H1 (cell line): Measurements from ENCODE around the gene DCP1B. TPM values are rescaled to one million over a fixed set of nuclear protein-coding genes. Genes with fewer than 3 reads are reported as not detected.

ENCODE experiments used
- CTCF ChIA-PET: fragments of 300-600 bp; sonication (Branson Sonifier 250); formaldehyde crosslinking; loops from one replicate; lab custom pipeline; 2021; ENCODE audit not compliant: partially characterized antibody; lab: Charles Lee
- POLR2A ChIA-PET: fragments of 300-600 bp; sonication (Branson Sonifier 250); formaldehyde crosslinking; loops from one replicate; lab custom pipeline; 2021; ENCODE audit warnings: inconsistent platforms; ENCODE audit not compliant: partially characterized antibody; lab: Charles Lee
- DNase-seq, 2 experiments: peaks; one replicate each; pipeline versions ENCODE4 v3.0.0 to v3.0.0-alpha.2; 2010 to 2022; ENCODE audit warnings: low spot score in 2 of 2, low read depth in 1 of 2, mixed read lengths in 1 of 2
- FAIRE-seq: peaks from 2 replicates; lab custom pipeline; 2011; peaks lifted over from hg19 to GRCh38; lab: Jason Lieb, UNC
- H2AFZ ChIP-seq: 2 replicates; pipeline ENCODE4 v1.8.1; 2012; ENCODE audit warnings: low read length, inconsistent platforms
- H2AK5ac ChIP-seq: 2 replicates; pipeline ENCODE4 v1.6.1; 2013; ENCODE audit warnings: low read depth, low read length
- H2BK120ac ChIP-seq: replicated peaks from 2 replicates; pipeline ENCODE3; 2013; ENCODE audit warnings: low read depth, low read length, inconsistent platforms
- H2BK12ac ChIP-seq: 2 replicates; pipeline ENCODE4 v1.6.1; 2013; ENCODE audit warnings: low read depth, low read length
- H2BK15ac ChIP-seq: 2 replicates; pipeline ENCODE4 v1.6.1; 2013; ENCODE audit warnings: low read length
- H2BK20ac ChIP-seq: 2 replicates; pipeline ENCODE4 v1.6.1; 2013; ENCODE audit warnings: low read length
- H2BK5ac ChIP-seq: 2 replicates; pipeline ENCODE4 v1.6.1; 2013; ENCODE audit warnings: low read depth, low read length
- H3K14ac ChIP-seq: 2 replicates; pipeline ENCODE4 v1.6.1; 2013; ENCODE audit warnings: inconsistent platforms; ENCODE audit not compliant: insufficient read length
- H3K18ac ChIP-seq: 2 replicates; pipeline ENCODE4 v1.6.1; 2013; ENCODE audit warnings: low read length; ENCODE audit errors: extremely low read depth
- H3K23ac ChIP-seq: 2 replicates; pipeline ENCODE4 v1.6.1; 2013; ENCODE audit warnings: inconsistent platforms; ENCODE audit not compliant: insufficient read length
- H3K23me2 ChIP-seq: 2 replicates; pipeline ENCODE4 v1.6.1; 2013; ENCODE audit warnings: low read depth, low read length
- H3K27ac ChIP-seq: 2 replicates; pipeline ENCODE4 v1.6.1; 2011; ENCODE audit warnings: low read depth, low read length, inconsistent platforms
- H3K27me3 ChIP-seq, 4 experiments: replicated peaks in 1 of 4; 1 replicate in 1 of 4; 2 replicates in 3 of 4; pipeline versions ENCODE4 v1.6.1 to v1.8.1; 2011 to 2013; ENCODE audit warnings: low read length in 3 of 4, mild to moderate bottlenecking in 3 of 4, inconsistent platforms in 2 of 4, mixed read lengths in 2 of 4, moderate library complexity in 1 of 4; ENCODE audit not compliant: control insufficient read depth in 3 of 4, insufficient read depth in 3 of 4; ENCODE audit errors: extremely low read depth in 1 of 4
- H3K36me3 ChIP-seq, 4 experiments: 2 replicates each; pipeline versions ENCODE4 v1.6.1 to v1.8.1; 2011 to 2013; ENCODE audit warnings: mild to moderate bottlenecking in 4 of 4, low read length in 3 of 4, moderate library complexity in 2 of 4, control low read depth in 1 of 4, inconsistent platforms in 1 of 4; ENCODE audit not compliant: insufficient read depth in 4 of 4, control insufficient read depth in 2 of 4
- H3K4ac ChIP-seq: replicated peaks from 2 replicates; pipeline ENCODE3; 2013; ENCODE audit warnings: low read length, low read depth, mixed read lengths, inconsistent platforms; ENCODE audit not compliant: insufficient read length
- H3K4me1 ChIP-seq, 4 experiments: replicated peaks in 1 of 4; 1 replicate in 1 of 4; 2 replicates in 3 of 4; pipeline versions ENCODE4 v1.6.1 to v1.8.1; 2011 to 2013; ENCODE audit warnings: low read length in 3 of 4, inconsistent platforms in 2 of 4, mixed read lengths in 1 of 4; ENCODE audit not compliant: insufficient read depth in 4 of 4, control insufficient read depth in 3 of 4
- H3K4me2 ChIP-seq, 2 experiments: 2 replicates each; pipeline versions ENCODE4 v1.6.1 to v1.8.1; 2011 to 2013; ENCODE audit warnings: low read depth in 2 of 2, low read length in 2 of 2, control low read depth in 1 of 2, inconsistent platforms in 1 of 2, mild to moderate bottlenecking in 1 of 2; ENCODE audit not compliant: insufficient read depth in 1 of 2
- H3K4me3 ChIP-seq, 4 experiments: fragments of 200-600, 300-600 bp in 1 of 4; sonication (generic), shearing (Covaris generic), sonication (Bioruptor Twin) in 1 of 4; 2 replicates each; pipeline versions ENCODE4 v1.5.1 to v1.8.1; 2011 to 2016; ENCODE audit warnings: low read length in 4 of 4, low read depth in 3 of 4, control low read depth in 2 of 4, inconsistent platforms in 2 of 4, mild to moderate bottlenecking in 2 of 4, mixed read lengths in 1 of 4, moderate library complexity in 1 of 4; ENCODE audit not compliant: insufficient read depth in 2 of 4; ENCODE audit errors: extremely low read depth in 1 of 4
- H3K56ac ChIP-seq: replicated peaks from 2 replicates; pipeline ENCODE3; 2013; ENCODE audit warnings: low read depth, mild to moderate bottlenecking, mixed read lengths, low read length, inconsistent platforms; ENCODE audit not compliant: insufficient read length
- H3K79me1 ChIP-seq: 2 replicates; pipeline ENCODE4 v1.6.1; 2013; ENCODE audit warnings: low read depth, low read length, control low read depth
- H3K79me2 ChIP-seq, 2 experiments: 2 replicates each; pipeline versions ENCODE4 v1.6.1 to v1.8.1; 2012 to 2013; ENCODE audit warnings: low read length in 2 of 2, mild to moderate bottlenecking in 2 of 2, inconsistent platforms in 1 of 2; ENCODE audit not compliant: insufficient read depth in 2 of 2, control insufficient read depth in 1 of 2
- H3K9ac ChIP-seq, 4 experiments: replicated peaks in 1 of 4; 1 replicate in 1 of 4; 2 replicates in 3 of 4; pipeline versions ENCODE4 v1.6.1 to v1.8.1; 2011 to 2013; ENCODE audit warnings: low read depth in 3 of 4, low read length in 3 of 4, control low read depth in 2 of 4, mild to moderate bottlenecking in 2 of 4, moderate library complexity in 2 of 4, inconsistent platforms in 1 of 4; ENCODE audit errors: extremely low read depth in 1 of 4
- H3K9me3 ChIP-seq, 2 experiments: 2 replicates each; pipeline versions ENCODE4 v1.6.1 to v1.8.1; 2012 to 2013; ENCODE audit warnings: mild to moderate bottlenecking in 2 of 2, moderate library complexity in 2 of 2, control low read depth in 1 of 2, inconsistent platforms in 1 of 2, low read depth in 1 of 2, low read length in 1 of 2, mixed read lengths in 1 of 2; ENCODE audit not compliant: insufficient read depth in 2 of 2
- H4K20me1 ChIP-seq, 2 experiments: replicated peaks in 1 of 2; 2 replicates each; pipeline versions ENCODE3 to v1.8.1; 2011 to 2013; ENCODE audit warnings: inconsistent platforms in 2 of 2, low read length in 2 of 2, mild to moderate bottlenecking in 1 of 2; ENCODE audit not compliant: insufficient read depth in 2 of 2, control insufficient read depth in 1 of 2
- H4K5ac ChIP-seq: 2 replicates; pipeline ENCODE4 v1.6.1; 2013; ENCODE audit warnings: low read length, low read depth, mixed read lengths, inconsistent platforms; ENCODE audit not compliant: insufficient read length
- H4K8ac ChIP-seq: 2 replicates; pipeline ENCODE4 v1.8.0; 2013; ENCODE audit warnings: mild to moderate bottlenecking, moderate library complexity, low read length, inconsistent platforms; ENCODE audit not compliant: insufficient read depth; ENCODE audit errors: extremely low read depth
- H4K91ac ChIP-seq: replicated peaks from 2 replicates; pipeline ENCODE3; 2013; ENCODE audit warnings: low read length, mixed read lengths, inconsistent platforms; ENCODE audit not compliant: insufficient read length
- BCL11A ChIP-seq, 2 experiments: IDR thresholded peaks; one replicate each; pipeline ENCODE4 v1.6.1; 2011; ENCODE audit warnings: low read depth in 2 of 2, low read length in 2 of 2, mild to moderate bottlenecking in 2 of 2
- SIX5 ChIP-seq: IDR thresholded peaks from 2 replicates; pipeline ENCODE4 v1.6.1; 2011; ENCODE audit warnings: mild to moderate bottlenecking, low read depth, low read length
- SP4 ChIP-seq: IDR thresholded peaks from 2 replicates; pipeline ENCODE4 v1.6.1; 2012; ENCODE audit warnings: low read length, inconsistent platforms
- WGBS, 2 experiments: shearing (Covaris generic) in 1 of 2; methylation state at CpG; one replicate each; pipeline versions ENCODE4 v1.1.6 to v1.1.7; 2013 to 2015; ENCODE audit warnings: low lambda C conversion rate in 2 of 2, mixed read lengths in 2 of 2, inconsistent platforms in 1 of 2, low coverage in 1 of 2, missing lambda C conversion rate in 1 of 2; ENCODE audit not compliant: insufficient replicate concordance in 2 of 2, insufficient coverage in 1 of 2, insufficient read length in 1 of 2; ENCODE audit errors: extremely low coverage in 1 of 2, missing lambda C conversion rate in 1 of 2; 5-methylcytosine and 5-hydroxymethylcytosine counted together
- polyA plus RNA-seq, 7 experiments: library from polyadenylated mRNA; depleted of rRNA in 3 of 7; stranded (reverse) in 5 of 7; unstranded in 2 of 7; fragments of >200 nt in 5 of 7; fragments of 200-250 nt in 2 of 7; gene quantifications; 1 replicate in 5 of 7; 2 replicates in 1 of 7; 4 replicates in 1 of 7; pipeline versions ENCODE4 v1.2.1 to v1.2.3, GENCODE V29; 2011 to 2013; ENCODE audit warnings: missing spikeins in 2 of 7, mixed read lengths in 2 of 7
- total RNA-seq: library from RNA; stranded (reverse); fragmentation: NEBNext Ultra II Directional; extraction: Animal tissue kit (Norgen Biotek cat#: 25700); gene quantifications from 2 replicates; pipeline ENCODE4 v1.2.1, GENCODE V29; 2021

The DCP1B gene
- total and polyA plus RNA-seq, 2 of the 8 experiments (the other 6 are each of a cell fraction or from before 2014, with no cell fraction given), result 14.8 to 29.0 TPM

DNA sequence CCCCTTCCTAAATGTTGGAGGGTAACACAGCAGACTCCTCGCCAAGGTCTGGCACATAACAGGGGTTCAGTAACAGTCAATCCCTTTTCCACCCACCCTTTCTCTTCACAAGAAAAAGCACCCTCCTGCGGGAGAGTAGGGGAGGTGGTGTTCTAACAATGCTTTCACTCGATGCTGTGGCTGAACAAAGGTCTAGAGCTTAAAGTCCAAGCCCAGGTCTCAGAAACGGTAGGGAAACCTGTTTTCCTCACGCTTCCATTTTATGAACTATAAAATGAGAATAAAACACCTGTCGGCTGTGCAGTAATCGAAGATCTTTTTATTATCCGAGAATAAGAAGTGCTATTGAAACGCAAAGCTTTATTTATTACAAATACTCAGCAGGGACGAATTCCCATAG is 64.9 kb downstream of the DCP1B start:
- TF ChIP-seq SP4 (no peak), SIX5 (no peak), BCL11A (IDR thresholded peaks at IDR 0.05; ENCODE audit: low read depth in 2 of 2, low read length in 2 of 2) (no peak)
- H4K91ac ChIP-seq, result no peak overlapping the region
- WGBS, 2 experiments, result 80% methylated on average over 10 of the region's 10 CpGs; no CpG with 5 or more reads in 1 of the 2 experiments
- no peak overlapping the region for H2AFZ ChIP-seq
- H3K23ac ChIP-seq, result no peak overlapping the region
- no peaks in the 10 kb centered on the region for H3K27me3 ChIP-seq
- H3K79me1 ChIP-seq, result no peaks in the 10 kb centered on the region
- no peak overlapping the region for H3K18ac ChIP-seq
- no peak overlapping the region for H3K9ac ChIP-seq
- peaks cover 0 to 3% (median 0%) of the 10 kb centered on the region in 4 experiments; a peak in 1 of 8 replicates for H3K36me3 ChIP-seq
- no peaks in the 10 kb centered on the region for H4K20me1 ChIP-seq
- no peak overlapping the region for H3K56ac ChIP-seq
- no peaks in the 10 kb centered on the region for H3K79me2 ChIP-seq
- no peak overlapping the region for H4K5ac ChIP-seq
- POLR2A ChIA-PET, result interaction anchor here (1.2 kb wide), 1 partner anchor 145 kb away, joined by 3 read pairs; no protein-coding TSS in a partner anchor
- no peak overlapping the region for H3K14ac ChIP-seq
- no peak overlapping the region for H2AK5ac ChIP-seq
- no peak for FAIRE-seq
- no peak overlapping the region for H2BK15ac ChIP-seq
- H2BK20ac ChIP-seq, result no peak overlapping the region
- DNase-seq, result no peak
- H3K4me1 ChIP-seq, result no peaks in the 10 kb centered on the region; a peak in 1 of 7 replicates
- no peak overlapping the region for H4K8ac ChIP-seq
- H2BK12ac ChIP-seq, result no peak overlapping the region
- no peaks in the 10 kb centered on the region for H3K23me2 ChIP-seq
- 0 out of 4 replicates have a peak overlapping the region, but pooled peaks of 1 of the 2 experiments have one; percentile 14 for H3K4me2 ChIP-seq
- H3K27ac ChIP-seq, result no peak overlapping the region
- no peak overlapping the region for H2BK120ac ChIP-seq
- CTCF ChIA-PET, result interaction anchor here (0.6 to 5.5 kb wide), 78 partner anchors 9 to 1447 kb away, joined by 3 to 188 read pairs (median 5); partner anchors contain the start of gene CACNA2D4
- H3K4me3 ChIP-seq, result no peak overlapping the region
- H2BK5ac ChIP-seq, result no peak overlapping the region; the same call in 1 of the 2 replicates
- H3K4ac ChIP-seq, result no peak overlapping the region
- H3K9me3 ChIP-seq, result no peaks in the 10 kb centered on the region
